ENCODE data around the gene ZNF169. TPM values are rescaled to one million over a fixed set of nuclear protein-coding genes. Genes with fewer than 3 reads are reported as not detected.
A peak's percentile ranks its signal among the peaks of the same experiment; 100 is the strongest.

The ZNF169 gene
- 1 to 10 TPM; 1.1 to 2.2 (median 1.4) TPM for total RNA-seq
- long read RNA-seq = 0 reads

GRCh38 chr9:94259077-94259862 is at the start of gene ZNF169:
TSS of gene ZNF169 (plus strand) at chr9:94259298. CDS start at chr9:94278813, 19,515 bp downstream.
- Histone ChIP-seq H3K36me3 (no peaks in the 10 kb centered on the region), H3K27me3 (no peaks in the 10 kb centered on the region), H3K27ac (peak within 1 kb of the TSS; percentile 4 to 40 (median 7)), H3K4me1 (peaks cover 0 to 5% (median 0%) of the 10 kb centered on the region in 4 donors), H3K4me3 (peak within 1 kb of the TSS; percentile 78 to 90 (median 88)), H3K9me3 (no peaks in the 10 kb centered on the region)
- intact Hi-C loops (cut with DNase I) = no loop called here
- peak; percentile 92 to 95 (median 93) for DNase-seq
- peak; percentile 100 for ATAC-seq
- 10% methylated on average over 12 of the region's 50 CpGs for WGBS (ENCODE audit: insufficient coverage, low coverage, low lambda C conversion rate, missing lambda C conversion rate)
- TF ChIP-seq CTCF (IDR thresholded peaks at IDR 0.05) (no peak), POLR2A (IDR thresholded peaks at IDR 0.05) (peak; percentile 24)

GRCh38 chr9:94210616-94211603 is 48.2 kb upstream of the ZNF169 start:
- DNase-seq (no peak), ATAC-seq (no peak)
- no peaks in the 10 kb centered on the region for H3K36me3 ChIP-seq
- no peaks in the 10 kb centered on the region for H3K4me1 ChIP-seq
- no peaks in the 10 kb centered on the region for H3K9me3 ChIP-seq
- TF ChIP-seq POLR2A (IDR thresholded peaks at IDR 0.05) (no peak), CTCF (IDR thresholded peaks at IDR 0.05) (no peak)
- WGBS (ENCODE audit: insufficient coverage, low coverage, low lambda C conversion rate, missing lambda C conversion rate) = 77% methylated on average over 5 of the region's 5 CpGs
- H3K27ac ChIP-seq = no peak overlapping the region
- intact Hi-C loops (cut with DNase I) = loop anchor here in 1 of 2 donors (5.0 kb wide), 1 partner anchor 144 kb away; no protein-coding TSS in a partner anchor
- H3K4me3 ChIP-seq = no peak overlapping the region
- no peaks in the 10 kb centered on the region for H3K27me3 ChIP-seq

- no peaks in the 10 kb centered on the region for H3K9me3 ChIP-seq
- no CpG with 5 or more reads among the region's 1 CpG for WGBS (ENCODE audit: insufficient coverage, low coverage, low lambda C conversion rate, missing lambda C conversion rate)
- no peaks in the 10 kb centered on the region for H3K4me1 ChIP-seq
- DNase-seq = no peak
- no peak overlapping the region for H3K27ac ChIP-seq
- H3K36me3 ChIP-seq = no peaks in the 10 kb centered on the region
- TF ChIP-seq POLR2A (IDR thresholded peaks at IDR 0.05) = no peak
- TF ChIP-seq CTCF (IDR thresholded peaks at IDR 0.05) = no peak
- intact Hi-C loops (cut with DNase I) = loop anchor here in 1 of 2 donors (5.0 kb wide), 1 partner anchor 145 kb away; no protein-coding TSS in a partner anchor
- no peak overlapping the region for H3K4me3 ChIP-seq
- no peak for ATAC-seq
- no peaks in the 10 kb centered on the region for H3K27me3 ChIP-seq
Measured at GRCh38 chr9:94212091-94212490, 47.0 kb upstream of the ZNF169 start.

- intact Hi-C loops (cut with DNase I) = loop anchor here in 1 of 2 donors (5.0 kb wide), 1 partner anchor 145 kb away; no protein-coding TSS in a partner anchor
- ATAC-seq (no peak), DNase-seq (no peak)
- no peaks in the 10 kb centered on the region for H3K9me3 ChIP-seq
- H3K4me3 ChIP-seq = no peak overlapping the region
- 68% methylated on average over 5 of the region's 5 CpGs for WGBS (ENCODE audit: insufficient coverage, low coverage, low lambda C conversion rate, missing lambda C conversion rate)
- TF ChIP-seq CTCF (IDR thresholded peaks at IDR 0.05) (no peak), POLR2A (IDR thresholded peaks at IDR 0.05) (no peak)
- no peaks in the 10 kb centered on the region for H3K27me3 ChIP-seq
- H3K27ac ChIP-seq = no peak overlapping the region
- no peaks in the 10 kb centered on the region for H3K4me1 ChIP-seq
- H3K36me3 ChIP-seq = no peaks in the 10 kb centered on the region
Measured at GRCh38 chr9:94212531-94212930, 46.6 kb upstream of the ZNF169 start.

Measured in right lobe of liver (tissue), 6 donors.